ENCODE measurements around the gene OTOP1.
"Not testable (repeated sequence)": the region's sequence is repeated elsewhere in the genome, so short reads cannot be mapped to it uniquely, and the experiment has no call there.

Gene OTOP1, protein sequence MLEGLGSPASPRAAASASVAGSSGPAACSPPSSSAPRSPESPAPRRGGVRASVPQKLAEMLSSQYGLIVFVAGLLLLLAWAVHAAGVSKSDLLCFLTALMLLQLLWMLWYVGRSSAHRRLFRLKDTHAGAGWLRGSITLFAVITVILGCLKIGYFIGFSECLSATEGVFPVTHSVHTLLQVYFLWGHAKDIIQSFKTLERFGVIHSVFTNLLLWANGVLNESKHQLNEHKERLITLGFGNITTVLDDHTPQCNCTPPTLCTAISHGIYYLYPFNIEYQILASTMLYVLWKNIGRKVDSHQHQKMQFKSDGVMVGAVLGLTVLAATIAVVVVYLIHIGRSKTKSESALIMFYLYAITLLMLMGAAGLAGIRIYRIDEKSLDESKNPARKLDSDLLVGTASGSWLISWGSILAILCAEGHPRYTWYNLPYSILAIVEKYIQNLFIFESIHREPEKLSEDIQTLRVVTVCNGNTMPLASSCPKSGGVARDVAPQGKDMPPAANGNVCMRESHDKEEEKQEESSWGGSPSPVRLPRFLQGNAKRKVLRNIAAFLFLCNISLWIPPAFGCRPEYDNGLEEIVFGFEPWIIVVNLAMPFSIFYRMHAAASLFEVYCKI

DNA sequence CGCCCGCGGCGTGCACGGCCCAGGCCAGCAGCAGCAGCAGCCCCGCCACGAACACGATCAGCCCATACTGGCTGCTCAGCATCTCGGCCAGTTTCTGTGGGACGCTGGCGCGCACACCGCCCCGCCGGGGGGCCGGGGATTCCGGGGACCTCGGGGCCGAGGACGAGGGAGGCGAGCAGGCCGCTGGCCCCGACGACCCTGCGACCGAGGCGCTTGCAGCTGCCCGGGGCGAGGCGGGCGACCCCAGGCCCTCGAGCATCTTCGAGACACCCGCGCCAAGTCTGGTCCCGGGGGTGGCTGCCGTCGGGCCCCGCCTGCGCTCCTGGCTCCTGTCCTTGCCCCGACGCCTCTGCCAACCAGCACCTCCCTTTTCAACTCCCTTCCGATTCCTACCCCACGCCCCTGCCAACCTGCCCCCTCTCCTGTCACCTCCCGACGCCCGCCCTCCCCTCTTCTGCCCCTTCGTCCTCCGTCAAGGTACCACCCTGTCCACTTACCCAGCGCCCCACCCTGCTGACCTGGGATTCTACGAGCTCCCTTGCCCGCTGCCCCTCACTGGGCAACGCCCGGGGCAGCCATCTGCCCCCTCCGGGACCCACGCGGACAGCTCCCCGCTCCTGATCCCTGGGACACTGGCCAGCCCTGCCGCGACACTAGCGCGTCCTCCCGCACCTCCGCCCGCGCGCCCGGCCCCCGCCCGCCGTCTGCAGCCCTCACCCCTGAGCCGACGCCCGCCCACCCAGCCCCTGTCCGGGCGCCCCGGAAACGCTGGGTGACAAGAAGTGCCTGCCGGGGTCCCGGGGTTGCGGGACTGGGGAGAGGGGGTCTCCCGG is at the start of gene OTOP1:
Gene OTOP1, minus strand, starts transcription at position 324 of the 833 bp plus-strand sequence. Its CDS starts 65 bp downstream, at position 259.
- no peak for DNase-seq

DNA sequence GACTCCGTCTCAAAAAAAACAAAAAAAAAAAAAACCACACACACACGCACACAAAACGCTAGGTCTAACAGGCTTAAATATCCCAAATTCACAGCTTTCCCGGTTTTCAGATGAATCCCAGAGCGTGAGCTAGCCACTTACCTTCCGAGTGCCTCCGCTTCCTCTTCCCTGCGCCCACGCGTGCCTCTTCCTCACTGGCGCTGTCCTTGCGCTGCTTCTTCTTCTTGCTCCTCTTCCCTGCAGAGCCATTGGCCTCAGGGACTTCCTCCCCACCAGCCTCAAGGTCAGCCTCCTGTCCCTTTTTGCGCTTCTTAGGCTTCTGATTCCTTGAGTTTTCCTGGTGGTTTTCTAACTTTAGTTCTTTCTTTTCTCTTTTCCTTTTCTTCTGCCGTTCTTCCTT is 47.5 kb upstream of the OTOP1 start:
- no peak for DNase-seq

DNA sequence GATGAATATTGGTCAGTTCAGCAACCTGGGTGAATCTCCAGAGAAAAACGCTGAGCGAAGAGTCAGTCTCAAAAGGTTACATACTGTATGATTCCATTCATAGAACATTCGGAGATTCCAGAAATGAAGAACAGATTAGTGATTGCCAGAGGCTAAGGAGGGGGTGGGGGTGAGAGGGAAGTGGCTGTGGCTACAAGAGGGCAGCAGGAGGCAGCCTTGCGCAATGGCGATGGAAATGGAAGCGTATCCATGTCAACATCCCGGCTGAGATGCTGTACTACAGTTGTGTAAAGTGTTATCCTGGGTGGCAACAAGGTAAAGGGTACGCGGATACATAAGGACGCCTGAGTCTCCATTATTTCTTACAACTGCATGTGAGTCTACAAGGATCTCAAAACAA is 45.2 kb upstream of the OTOP1 start:
- no peak for DNase-seq

DNA sequence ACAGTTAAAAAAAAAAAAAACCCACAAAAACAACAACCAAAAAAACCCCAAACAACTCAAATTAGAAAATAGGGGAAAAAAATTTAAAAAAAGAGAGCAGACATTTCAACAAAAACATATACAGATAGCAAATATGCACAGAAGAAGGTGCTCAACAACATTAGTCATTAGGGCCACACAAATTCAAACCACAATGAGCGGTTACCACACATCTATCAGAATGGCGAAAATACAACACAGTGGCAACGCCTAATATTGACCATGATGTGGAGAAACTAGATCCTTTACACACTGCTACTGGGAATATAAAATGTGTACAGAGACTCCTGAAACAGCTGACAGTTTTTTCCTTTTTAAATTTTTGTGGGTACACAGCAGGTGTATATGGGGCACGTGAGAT is 43.8 kb upstream of the OTOP1 start:
- no peak for DNase-seq

DNA sequence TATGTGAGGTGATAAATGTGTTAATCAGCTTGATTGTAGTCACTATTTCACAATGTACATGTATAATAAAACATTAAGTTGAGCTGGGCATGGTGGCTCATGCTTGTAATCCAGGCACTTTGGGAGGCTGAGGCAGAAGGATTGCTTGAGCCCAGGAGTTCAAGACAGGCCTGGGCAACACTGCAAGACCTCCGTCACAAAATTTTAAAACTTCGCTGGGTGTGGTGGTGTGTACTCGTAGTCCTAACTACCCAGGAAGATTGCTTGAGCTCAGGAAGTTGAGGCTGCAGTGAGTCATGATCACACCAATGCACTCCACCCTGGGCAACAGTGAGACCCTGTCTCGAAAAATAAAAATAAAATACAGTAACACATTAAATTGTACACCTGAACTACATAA is 43.1 kb upstream of the OTOP1 start:
- DNase-seq: no peak

DNA sequence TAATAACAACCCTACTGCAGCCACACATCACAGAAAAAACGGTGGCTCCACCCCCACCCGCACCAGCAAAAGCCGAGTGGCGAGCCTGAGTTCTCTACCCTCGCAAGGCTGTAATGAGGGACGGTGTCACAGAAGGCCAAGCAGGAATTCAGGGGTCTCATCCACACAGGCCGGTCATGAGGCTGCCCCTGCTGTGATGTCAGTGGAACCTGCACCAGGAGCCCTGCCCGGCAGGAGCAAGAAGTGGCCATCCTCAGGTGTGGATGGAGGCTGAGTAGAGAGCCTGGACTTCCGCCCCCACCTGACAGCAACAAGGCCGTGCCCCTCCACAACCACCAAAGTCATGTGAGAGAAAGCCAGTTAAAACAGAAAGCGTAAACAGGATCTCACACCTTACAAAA is 42.6 kb upstream of the OTOP1 start:
- no peak for DNase-seq

DNA sequence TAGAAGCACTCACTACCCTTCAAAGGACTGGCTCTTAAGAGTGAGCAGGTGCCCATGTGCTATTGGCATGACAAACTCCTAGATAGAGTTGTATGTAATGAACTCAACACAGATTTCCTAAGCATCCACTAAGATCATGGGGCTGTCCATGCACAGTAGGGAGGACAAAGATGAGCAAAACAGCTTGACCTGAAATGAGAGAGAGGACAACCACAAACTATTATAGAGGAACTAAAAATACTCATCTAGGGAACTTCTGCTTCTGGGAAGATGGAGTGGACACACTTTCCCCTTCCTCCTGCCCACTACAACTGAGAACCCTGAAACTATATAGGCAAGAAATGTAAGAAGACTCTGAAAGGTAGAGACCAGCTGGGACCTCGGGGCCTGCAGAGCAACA is 42.0 kb upstream of the OTOP1 start:
- DNase-seq: no peak

DNA sequence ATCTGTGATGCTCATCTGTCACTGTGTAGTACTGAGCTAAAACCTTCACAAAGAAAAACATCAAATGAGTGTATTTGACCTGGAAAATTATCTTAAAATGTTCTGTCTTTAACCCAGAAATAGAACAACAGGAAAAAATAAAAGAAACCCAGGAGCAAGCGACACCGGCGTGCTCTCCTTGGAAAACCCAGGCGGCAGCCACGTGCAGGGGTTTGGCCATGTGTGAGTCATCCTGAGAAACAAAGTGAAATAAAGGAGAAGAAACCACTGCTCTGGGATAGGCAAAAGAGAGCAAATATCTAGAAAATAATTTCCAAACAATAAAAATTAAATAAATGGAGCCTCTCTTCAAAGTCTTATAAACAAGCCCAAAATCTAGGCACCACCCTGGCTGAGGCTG is 41.3 kb upstream of the OTOP1 start:
- no peak for DNase-seq

DNA sequence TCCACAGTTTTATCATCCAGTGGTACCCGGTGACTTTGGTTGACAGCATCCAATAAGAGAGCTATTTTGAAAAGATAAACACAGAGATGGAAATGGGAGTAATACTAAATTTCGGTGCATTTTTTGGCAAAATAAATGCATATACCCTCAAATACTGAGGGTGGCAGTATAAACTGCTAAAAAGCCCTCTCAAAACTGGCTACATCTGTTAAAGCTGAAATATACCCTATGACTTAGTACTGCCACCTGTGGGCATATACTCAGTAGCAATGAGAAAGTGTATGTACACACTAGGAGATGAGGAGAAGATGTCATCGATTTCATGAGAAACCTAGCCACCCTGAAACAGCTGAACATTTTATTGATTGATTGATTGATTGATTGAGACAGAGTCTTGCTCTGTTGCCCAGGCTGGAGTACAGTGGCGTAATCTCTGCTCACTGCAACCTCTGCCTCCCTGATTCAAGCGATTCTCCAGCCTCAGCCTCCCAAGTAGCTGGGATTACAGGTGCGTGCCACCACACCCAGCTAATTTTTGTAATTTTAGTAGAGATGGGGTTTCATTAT is 33.5 kb upstream of the OTOP1 start:
- no peak for DNase-seq

DNA sequence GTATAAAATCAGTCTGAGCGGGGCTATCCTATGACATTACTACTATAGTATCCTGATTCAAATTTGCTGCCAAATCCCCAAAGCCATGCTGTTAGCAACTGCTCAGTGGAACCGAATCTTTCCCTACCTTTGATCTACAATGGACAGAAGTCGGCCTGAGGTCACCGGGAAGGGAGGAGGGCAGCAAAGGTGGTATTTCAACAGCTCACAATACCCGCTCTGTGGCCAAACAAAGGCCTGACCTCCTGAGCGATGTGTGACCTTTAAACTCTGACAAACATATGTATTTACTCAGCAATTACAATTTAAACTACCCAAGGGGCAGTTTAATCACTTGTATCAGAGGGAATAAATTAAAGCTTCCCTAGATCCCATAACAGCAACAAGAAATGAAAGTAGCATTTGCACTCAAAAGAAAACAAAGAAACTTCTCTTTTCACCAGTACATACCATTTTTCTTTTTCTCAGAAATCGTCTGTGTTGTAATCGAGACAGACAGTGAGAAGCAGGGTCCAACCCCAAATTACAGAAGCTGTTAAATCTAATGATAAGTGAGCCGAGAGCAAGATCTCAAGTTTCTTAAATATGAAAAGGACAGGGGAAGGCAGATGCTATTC is 32.9 kb upstream of the OTOP1 start:
- no peak for DNase-seq

DNA sequence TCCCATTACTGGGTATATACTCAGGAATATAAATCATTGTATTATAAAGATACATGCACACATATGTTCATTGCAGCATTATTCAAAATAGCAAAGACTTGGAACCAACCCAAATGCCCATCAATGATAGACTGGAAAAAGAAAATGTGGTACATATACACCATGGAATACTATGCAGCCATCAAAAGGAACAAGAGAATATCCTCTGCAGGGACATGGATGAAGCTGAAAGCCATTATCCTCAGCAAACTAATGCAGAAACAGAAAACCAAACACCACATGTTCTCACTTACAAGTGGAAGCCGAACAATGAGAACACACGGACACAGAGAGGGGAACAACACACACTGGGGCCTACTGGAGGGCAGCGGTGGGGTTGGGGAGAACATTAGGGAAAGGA is 31.0 kb upstream of the OTOP1 start:
- DNase-seq: not testable (repeated sequence)

DNA sequence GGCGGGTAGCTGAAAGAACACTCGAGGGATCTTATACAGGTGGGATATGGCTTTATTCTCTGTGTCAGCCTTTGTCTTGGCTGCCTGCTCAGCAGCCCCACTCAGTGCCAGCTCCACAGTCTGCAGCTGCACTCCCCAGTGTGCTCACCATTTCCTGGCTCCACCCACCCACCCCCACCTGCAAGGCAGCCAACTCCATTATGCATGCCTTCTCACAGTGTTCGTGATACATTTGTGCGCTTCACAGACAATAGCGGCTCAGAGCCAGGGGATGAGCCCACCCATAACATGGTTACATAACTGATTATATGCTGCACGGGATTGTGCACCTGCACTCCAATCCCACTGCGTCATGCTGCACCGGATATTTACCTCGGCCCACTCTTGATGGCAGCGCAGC is 30.1 kb upstream of the OTOP1 start:
- DNase-seq: no peak

DNA sequence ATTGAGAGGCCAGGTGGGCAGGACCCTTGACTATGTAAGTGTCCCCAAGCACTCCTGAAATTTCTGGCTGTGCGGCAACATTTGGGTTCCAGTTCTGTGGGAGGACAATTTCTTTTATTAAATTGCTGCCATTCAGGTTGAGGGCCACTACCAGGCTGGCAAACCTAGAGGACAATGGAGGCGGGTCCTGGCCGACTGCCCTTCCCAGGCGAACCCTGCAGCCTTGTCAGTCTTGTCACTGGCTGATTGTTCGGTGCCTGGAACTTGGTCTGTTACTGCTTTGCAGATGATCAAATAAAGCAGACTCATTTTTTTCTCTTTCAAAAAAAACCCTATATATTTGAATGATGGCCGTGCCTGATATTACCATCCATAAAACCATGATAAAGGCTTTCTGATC is 27.9 kb upstream of the OTOP1 start:
- no peak for DNase-seq

DNA sequence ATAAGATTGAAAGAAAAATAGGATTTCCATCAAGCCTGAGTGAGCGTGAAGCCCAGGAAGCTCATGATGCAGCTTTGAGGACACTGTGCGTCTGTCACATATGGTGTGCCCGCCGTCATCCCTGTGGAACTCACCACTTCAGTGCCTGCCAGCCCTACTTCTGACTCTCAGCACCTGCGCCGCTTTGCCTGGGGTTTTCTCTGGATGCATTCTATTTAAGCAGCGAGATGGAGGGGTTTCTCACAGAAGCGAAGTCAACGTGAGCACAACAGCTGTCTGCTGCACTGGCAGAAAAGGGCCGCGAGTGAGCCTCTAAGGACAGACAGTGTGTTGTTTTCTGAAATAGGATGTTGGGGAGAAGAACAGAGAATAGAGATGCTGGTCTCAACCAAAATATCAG is 27.5 kb upstream of the OTOP1 start:
- DNase-seq: no peak

DNA sequence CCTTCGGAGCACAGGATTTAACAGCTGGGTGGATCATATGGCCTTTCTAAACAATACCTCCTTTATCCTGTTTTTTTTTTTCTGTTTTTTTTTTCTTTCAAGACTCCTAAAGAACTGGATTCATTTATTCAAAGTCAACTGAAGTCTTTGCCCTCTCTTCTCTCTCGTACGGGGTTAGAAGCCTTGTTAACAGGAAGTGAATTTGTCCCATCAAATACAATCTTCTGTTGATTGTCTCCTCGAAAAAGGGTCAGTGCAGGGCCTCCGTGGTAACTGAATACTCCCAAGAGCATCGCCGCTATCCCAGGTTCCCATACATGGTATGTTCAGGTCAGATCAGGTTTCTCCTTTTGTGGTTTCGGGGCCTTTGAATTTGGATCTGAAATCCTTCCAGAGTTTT is 23.1 kb upstream of the OTOP1 start:
- no peak for DNase-seq

DNA sequence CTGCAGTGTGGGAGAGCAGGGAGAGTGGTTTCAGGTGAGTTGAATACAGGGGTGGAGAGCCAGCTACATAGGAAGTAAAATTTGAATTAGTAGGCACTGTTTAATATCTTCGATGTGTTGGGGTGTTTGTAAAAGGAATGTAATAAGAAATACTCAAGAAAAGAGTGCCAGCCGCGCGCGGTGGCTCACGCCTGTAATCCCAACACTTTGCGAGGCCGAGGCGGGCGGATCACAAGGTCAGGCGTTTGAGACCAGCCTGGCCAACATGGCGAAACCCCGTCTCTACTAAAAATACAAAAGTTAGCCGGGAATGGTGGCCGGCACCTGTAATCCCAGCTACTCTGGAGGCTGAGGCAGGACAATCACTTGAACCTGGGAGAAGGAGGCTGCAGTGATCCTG is 22.6 kb upstream of the OTOP1 start:
- DNase-seq: not testable (repeated sequence)

DNA sequence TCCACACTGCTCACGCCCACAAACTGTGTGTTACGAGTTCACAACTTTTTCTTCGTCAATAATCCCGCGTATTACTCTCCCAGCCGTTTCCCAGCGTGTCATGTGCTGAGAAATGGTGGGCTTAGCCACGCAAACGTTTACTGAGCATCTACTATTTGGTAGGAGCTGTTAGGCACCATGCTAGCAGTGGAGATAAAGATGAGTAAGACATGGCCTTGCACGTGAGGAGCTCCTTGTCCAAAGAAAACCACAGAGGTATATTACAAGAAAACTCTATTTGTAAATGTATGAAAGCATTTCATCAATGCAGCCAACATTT is 22.1 kb upstream of the OTOP1 start:
- DNase-seq: no peak

DNA sequence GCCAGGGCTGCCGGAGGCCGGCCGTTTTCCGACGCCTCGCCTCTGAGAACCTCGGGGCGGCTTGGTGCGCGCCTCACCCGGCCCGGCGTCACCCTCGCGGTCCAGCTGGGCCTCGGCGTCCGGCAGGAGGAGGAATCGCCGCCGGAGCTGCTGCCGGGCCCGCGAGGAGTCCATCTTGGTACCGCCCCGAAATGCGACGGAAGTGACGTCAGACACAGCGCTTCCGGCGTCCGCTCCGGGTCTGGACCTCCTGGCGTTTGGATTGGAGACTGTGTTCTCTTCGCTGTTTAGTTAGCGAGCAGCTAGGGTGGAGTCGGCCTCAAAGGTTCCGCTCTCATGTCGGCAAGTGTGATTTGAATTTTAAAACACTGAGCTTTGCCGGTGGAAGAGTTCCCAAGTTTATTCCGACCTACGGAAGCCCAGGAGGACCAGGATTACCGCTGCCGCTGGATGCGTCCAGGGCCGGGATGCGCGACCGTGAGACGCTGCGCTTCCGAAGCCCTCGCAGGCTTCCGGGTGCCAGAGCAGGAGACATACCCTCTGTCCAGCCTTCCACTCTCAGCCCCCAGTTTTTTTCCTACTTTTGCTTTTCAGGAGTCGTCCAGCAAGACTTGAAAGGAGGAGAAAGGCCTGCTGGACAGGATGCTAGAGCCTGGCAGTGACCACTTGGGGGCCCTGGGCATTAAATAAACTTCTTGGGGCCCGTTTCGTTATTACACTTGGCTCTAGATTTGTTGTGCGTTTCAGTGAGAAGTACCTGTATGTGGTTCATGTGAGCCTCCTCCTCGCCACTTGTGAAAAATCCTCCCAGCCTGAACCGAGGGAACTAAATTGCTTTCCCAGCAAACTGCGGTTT is 21.5 kb upstream of the OTOP1 start, which contains the start of gene TMEM128:
Gene TMEM128, minus strand, starts transcription at position 195 of the 856 bp plus-strand sequence. Its CDS starts 21 bp downstream, at position 174.
- peak; percentile 89 for DNase-seq

DNA sequence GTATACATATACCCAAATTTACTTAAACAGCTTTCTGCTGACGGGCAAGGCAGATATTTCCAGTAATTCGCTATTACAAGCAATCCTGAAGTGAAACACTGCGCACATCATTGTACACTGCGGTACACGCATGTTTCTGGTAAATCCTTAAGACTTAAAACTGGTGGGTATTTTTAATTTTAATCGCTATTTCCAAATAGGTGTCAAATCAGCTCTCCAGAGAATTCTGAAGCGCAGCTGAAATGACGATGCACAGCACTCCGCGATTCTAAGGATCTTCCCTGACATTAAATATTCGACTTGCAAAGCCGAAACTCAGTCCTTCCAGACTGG is 20.9 kb upstream of the OTOP1 start:
- DNase-seq: no peak

DNA sequence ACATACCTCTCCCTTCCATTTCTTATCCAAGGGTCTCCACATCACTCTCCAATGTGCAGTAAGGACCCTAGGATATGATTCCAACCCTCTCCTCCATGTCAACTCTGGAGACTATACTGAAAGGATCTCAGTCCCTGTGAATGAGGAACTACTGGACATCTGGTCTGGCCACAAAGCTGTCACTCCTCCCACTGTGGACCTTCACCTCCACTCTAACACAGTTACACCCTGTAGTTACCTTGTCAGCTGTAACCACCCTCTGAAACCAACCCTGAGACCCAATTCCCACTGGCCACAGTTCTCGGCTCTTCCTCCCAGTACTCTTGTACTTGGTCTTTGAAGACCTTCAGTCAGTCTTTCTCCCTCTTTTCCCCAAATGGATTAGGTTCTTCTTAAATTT is 18.4 kb upstream of the OTOP1 start:
- no peak for DNase-seq

DNA sequence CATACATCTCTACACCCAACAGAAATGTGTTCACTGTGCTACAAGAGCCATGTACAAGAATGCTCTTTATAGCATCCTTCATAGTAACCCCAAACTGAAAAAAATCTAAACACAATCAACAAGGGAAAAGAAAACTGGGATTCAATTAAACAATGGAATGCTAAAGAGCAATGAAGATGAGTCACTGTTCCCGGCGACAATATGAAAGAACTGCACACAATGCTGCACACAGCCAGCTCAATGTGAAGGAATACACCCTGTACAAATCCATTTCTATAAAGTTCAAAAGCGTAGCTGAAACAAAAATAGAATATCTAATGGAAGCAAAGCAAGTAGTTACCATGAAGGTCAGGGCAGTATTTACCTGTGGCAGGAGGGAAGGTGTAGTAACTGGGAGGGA is 12.8 kb upstream of the OTOP1 start:
- not testable (repeated sequence) for DNase-seq

DNA sequence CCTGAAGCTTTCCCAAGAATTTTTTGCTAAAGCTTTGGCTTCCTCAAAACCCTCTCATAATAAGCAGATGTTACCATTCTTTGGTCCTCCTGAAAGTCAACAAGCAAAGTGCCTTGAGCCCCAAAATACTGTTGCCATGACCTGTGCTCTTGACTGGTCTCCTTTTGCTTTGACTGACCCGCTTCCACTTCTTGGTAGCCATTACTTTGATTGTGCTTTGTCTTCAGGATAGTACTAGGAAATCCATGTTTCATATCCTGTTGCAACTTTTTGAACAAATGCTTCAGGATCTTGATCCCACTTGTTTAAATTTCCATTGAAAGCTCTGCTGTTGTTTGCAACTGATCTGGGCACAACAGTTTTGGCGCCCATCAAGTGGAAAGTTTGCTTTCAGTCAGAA is 6.9 kb upstream of the OTOP1 start:
- no peak for DNase-seq

Measured in NCI-H345 (cell line).